D721Med (cell line): ENCODE results near the gene RAB36.

Experiments
- DNase-seq: peaks from one replicate; pipeline ENCODE4 v3.0.0; 2011; ENCODE audit warnings: low spot score; ENCODE audit not compliant: insufficient read length
- FAIRE-seq: peaks from 2 replicates; lab custom pipeline; 2011; peaks lifted over from hg19 to GRCh38; lab: Jason Lieb, UNC
- TF ChIP-seq, protein P1 (sequence below): IDR thresholded peaks from 2 replicates; pipeline ENCODE4 v1.5.1; 2012; ENCODE audit warnings: mild to moderate bottlenecking, control low read depth; ENCODE audit not compliant: insufficient read depth; ENCODE audit errors: missing control alignments

Gene RAB36

DNA sequence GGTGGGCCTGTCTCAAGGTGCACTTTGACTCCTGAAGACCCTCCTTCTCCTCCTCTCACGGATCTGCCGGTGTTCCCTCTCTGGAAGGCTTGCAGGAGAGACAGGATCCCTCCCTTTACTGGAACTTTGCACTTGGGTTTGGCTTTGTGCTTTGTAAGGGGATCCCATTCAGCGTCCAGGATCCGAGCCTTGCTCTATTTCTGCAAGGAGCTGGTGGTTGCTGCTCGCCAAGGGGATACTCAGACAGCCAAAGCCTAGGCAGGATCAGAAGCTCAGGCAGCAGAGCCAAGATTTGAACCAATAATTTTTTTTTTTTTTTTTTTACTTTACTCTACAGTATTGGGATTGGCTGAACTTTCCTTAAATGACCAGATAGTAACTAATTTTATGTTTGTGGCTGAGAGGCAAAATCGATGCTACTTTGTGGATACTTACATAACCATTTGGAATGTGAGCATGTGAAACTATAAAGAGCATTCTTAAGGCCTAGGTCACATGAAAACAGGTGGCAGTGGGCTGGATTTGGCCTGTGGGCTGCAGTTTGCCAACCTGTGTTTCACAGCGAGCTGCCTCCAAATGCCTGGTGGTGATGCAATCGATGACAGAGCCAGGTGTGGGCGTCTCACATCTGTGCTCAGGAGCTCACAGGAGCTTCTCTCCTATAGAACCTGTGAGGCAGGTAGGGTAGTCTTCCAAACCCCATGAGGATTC is 60.2 kb downstream of the RAB36 start:
- TF ChIP-seq, protein P1, sequence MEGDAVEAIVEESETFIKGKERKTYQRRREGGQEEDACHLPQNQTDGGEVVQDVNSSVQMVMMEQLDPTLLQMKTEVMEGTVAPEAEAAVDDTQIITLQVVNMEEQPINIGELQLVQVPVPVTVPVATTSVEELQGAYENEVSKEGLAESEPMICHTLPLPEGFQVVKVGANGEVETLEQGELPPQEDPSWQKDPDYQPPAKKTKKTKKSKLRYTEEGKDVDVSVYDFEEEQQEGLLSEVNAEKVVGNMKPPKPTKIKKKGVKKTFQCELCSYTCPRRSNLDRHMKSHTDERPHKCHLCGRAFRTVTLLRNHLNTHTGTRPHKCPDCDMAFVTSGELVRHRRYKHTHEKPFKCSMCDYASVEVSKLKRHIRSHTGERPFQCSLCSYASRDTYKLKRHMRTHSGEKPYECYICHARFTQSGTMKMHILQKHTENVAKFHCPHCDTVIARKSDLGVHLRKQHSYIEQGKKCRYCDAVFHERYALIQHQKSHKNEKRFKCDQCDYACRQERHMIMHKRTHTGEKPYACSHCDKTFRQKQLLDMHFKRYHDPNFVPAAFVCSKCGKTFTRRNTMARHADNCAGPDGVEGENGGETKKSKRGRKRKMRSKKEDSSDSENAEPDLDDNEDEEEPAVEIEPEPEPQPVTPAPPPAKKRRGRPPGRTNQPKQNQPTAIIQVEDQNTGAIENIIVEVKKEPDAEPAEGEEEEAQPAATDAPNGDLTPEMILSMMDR, result no peak
- DNase-seq, result no peak
- FAIRE-seq, result no peak

DNA sequence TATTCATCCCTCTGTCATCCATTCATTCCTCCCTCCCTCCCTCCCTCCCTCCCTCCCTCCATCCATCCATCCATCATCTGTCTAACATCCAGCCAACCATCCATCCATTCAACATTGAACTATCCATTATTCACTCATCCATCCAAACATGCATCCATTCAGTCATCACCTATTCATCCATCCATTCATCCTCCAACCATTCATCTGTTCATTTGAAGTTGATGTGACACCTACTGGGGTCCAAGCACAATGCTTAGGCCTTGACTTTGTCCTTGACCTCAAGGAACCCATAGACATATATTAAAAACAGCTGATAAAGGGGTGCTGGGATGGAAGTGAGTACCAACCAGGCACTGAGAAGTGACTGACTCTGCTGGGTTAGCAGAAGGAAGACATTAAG is 61.6 kb downstream of the RAB36 start:
- TF ChIP-seq, protein P1, result no peak
- FAIRE-seq (no peak), DNase-seq (no peak)

DNA sequence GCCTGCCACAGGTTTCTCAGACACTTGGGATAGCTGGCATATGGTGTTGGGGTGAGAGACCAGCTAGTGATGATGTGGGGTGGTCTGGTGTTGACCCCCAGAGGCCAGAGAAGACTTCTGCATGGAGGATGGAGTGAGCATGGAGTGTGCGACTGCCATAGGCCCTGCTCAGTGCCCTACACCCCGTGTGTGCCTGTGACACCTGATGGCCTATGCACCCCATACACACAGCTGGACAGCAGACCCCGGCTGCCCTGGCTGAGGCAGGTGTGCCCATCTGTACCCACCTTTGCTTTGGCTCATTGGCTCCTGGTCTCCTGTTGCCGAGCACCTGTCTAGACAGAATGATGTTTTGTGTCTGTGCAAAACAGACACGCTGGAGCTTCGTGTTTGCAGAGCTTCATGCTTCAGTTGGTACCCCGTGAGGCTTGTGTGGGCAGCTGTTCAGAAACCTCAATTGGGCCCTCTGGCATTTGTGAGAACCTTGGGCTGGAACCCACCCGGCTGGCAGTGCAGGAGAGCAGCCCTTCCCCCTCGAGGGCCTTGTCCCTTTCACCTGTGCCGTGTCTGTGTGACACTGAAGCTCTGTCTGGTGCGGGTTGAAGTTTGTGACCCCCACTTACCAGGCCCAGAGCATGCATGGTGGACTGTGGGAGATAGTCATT is 62.6 kb downstream of the RAB36 start:
- FAIRE-seq (no peak), DNase-seq (no peak)
- TF ChIP-seq, protein P1, result no peak

DNA sequence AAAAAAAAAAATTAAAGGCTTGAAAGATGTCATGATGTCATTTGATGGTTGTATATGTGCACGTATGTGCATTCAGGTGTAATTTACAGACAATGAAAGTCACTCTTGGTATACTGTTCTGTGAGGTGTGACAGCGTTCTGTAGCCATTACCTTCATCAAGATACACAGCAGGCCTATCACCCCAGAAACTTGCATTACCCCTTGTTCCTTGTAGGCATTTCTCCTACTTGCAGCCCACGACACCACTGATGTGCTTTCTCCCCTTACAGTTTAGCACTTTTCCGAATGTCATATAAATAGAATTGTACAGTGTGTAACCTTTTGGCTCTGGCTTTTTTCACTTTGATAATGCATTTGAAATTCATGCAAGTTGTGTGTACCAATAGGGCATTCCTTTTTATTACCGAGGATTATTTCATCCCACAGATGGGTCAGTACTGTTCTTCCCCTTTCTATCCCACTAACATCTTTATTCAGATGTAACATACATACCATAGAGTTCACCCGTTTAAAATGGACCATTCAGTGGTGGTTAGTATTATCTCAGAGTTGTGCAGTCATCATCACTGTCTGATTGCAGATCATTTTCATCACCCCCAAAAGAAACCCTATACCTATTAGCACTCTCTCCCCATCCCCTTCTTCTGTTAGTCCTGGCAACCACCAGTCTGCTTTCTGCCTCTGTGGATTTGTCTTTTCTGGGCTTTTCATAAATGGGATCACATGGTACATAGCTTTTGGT is 65.3 kb downstream of the RAB36 start:
- TF ChIP-seq, protein P1, result no peak
- FAIRE-seq (no peak), DNase-seq (no peak)

DNA sequence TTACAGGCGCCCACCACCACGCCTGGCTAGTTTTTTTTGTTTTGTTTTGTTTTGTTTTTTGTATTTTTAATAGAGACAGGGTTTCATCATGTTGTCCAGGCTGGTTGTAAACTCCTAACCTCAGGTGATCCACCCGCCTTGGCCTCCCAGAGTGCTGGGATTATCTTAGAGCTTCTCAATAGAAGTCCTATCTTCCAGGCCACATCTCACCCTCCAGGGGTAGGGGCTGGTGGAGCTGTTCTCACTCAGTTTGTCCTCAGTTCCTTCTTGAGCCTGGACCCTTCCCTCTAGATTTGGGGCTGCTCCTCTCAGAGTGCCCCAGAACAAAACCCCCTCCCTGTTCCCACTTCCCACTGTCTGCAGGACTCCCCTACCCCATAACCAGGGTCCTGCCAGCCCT is 66.3 kb downstream of the RAB36 start:
- FAIRE-seq, result no peak

DNA sequence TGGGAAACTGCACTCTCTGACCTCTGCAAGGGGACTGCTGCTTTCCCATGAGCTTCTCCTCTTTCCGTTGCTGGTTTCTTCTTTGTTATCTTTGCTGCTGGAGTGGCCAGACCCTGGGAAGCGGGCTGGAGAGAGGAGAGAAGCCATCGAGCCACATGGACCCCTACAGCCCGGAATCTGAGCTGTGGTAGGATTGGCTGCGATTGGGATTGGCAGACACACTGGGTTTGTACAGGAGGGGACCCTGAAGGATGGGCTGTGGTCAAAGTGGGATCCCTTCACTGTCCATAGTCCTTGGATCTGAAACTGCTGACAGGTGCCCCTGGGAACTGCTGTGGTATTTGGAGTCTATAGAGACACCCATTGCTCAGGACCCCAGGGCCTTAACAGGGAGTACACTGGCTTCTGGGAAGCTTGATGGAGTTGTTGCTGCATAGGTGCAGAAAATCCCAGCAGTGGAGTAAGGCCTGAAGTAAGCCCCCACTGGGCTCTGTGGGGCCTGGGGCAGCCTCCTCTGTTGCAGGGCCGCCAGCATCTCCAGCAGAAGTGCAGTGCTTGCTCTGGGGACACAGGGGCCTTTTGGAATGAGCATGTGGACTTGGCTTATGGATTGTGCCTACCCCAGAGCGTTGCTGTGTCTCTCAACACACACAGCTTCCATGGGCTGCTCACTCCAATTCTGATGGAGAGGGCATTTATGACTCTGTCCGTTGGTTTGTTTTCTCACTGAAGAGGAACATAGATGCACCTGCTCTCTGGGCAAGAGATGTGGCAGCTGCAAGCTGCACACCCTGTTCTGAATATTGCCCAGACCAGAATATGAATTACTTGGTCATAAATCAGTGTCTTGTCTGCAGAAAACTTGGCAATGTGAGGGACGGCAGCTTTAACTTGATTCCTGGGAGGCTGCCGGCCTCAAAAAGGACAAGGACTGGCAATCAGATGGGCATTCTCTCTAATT is 67.1 kb downstream of the RAB36 start:
- DNase-seq (no peak), FAIRE-seq (no peak)
- TF ChIP-seq, protein P1, result no peak

More for the DNA sequence above, 66.3 kb downstream of the RAB36 start:
- TF ChIP-seq, protein P1, result no peak
- no peak for DNase-seq
